GM18858 (cell line): ENCODE data around the gene GPR55.
"Not testable (repeated sequence)": the region's sequence is repeated elsewhere in the genome, so short reads cannot be mapped to it uniquely, and the experiment has no call there.

Experiments used
- ATAC-seq: cut with Tn5 transposase; IDR thresholded peaks from one replicate; pipeline ENCODE4 v1.9.1; 2021; ENCODE audit not compliant: unreplicated experiment

GPR55 gene, protein sequence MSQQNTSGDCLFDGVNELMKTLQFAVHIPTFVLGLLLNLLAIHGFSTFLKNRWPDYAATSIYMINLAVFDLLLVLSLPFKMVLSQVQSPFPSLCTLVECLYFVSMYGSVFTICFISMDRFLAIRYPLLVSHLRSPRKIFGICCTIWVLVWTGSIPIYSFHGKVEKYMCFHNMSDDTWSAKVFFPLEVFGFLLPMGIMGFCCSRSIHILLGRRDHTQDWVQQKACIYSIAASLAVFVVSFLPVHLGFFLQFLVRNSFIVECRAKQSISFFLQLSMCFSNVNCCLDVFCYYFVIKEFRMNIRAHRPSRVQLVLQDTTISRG

DNA sequence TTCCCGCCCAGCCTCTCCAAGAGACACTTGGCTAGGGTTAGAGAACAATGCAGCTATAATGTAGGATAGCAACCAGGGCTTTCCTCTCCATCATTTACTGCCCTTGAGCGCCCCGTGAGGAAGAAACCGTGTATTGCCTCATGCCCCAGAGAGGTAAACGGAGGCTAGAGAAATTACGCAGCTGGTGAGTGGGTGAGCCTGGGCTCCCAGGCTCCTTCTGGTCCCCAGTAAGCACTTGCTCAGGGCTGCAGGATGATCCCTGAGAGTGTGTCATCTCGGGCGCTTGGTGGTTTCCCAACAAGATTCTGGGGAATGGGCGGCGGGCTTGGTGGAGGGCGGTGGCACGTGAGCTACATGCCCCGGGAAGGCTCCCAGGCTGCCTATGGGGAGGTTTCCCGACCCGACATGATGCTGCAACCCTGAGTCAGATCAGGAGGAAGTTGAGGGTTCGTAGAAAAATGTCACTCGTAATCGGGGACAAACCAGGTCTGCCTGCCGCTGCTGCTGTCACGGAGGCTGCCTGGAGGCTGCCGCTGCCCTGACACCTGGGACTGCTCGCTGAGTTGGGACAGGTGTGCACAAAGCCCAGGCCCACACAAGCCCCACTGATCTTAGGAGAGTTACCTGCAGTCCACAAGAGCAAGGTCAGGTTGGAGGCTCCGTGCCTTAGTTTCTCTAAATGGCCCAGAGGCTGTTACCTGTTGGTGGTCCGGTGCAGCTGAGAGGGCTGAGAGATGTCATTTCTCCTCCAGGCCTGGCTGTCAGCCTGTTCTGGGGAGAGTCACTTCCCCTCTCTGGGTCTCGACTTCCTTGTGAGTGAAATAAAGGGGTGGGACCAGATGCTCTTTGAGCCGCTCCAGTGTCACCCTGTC lies at the start of gene GPR55:
GPR55 (minus strand) TSS at position 773 of the 872 bp plus-strand sequence. CDS start 14,280 bp downstream, outside the sequence.
- peak; percentile 35 for ATAC-seq

- ATAC-seq, result peak; percentile 80
These were observed 49.3 kb upstream of the GPR55 start for GRCh38 chr2:230974096-230974913.

- ATAC-seq, result no peak
These were observed 47.0 kb upstream of the GPR55 start for GRCh38 chr2:230972046-230972445.

- ATAC-seq, result no peak
These were observed 44.6 kb upstream of the GPR55 start for GRCh38 chr2:230969659-230970015.

DNA sequence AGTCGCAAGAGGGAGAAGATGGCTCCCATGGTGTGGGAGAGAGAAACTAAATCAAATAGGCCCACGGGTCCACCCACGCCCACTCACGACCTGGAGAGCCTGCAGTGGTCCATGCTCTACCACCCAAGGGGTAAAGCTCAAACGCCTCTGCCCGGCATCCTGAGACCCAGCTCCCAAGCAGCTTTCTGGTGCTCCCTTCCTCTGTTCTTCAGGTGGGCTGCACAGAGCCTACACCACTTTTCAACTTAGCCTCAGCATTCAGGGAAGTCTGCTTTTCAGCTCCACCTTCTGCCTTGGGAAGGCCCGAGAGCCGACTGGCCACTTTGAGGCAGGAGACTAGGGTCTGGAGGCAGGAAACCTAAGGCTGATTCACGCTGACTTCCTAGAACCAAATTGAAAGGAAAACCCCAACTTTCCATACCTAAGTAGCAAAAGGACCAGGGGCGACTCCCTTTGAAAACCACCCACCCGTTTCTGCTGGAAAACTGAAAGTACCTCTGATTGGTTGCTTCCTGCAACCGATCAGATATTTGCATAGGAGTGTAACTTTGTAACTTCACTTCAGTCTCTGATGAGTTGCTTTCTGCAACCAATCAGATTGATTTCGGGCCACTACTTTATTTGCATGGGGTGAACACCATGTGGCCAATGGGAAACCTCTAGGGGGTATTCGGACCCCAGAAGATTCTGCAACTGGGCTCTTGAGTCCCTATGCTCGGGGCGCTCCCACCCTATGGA lies 44.0 kb upstream of the GPR55 start:
- ATAC-seq, result no peak

- not testable (repeated sequence) for ATAC-seq
These were observed 43.3 kb upstream of the GPR55 start for GRCh38 chr2:230968314-230968713.

- no peak for ATAC-seq
These were observed 42.1 kb upstream of the GPR55 start for GRCh38 chr2:230967113-230967512.

- ATAC-seq, result no peak
These were observed 39.2 kb upstream of the GPR55 start for GRCh38 chr2:230964136-230964730.

- no peak for ATAC-seq
These were observed 36.0 kb upstream of the GPR55 start for GRCh38 chr2:230961091-230961491.

- no peak for ATAC-seq
These were observed 35.0 kb upstream of the GPR55 start for GRCh38 chr2:230960026-230960425.

DNA sequence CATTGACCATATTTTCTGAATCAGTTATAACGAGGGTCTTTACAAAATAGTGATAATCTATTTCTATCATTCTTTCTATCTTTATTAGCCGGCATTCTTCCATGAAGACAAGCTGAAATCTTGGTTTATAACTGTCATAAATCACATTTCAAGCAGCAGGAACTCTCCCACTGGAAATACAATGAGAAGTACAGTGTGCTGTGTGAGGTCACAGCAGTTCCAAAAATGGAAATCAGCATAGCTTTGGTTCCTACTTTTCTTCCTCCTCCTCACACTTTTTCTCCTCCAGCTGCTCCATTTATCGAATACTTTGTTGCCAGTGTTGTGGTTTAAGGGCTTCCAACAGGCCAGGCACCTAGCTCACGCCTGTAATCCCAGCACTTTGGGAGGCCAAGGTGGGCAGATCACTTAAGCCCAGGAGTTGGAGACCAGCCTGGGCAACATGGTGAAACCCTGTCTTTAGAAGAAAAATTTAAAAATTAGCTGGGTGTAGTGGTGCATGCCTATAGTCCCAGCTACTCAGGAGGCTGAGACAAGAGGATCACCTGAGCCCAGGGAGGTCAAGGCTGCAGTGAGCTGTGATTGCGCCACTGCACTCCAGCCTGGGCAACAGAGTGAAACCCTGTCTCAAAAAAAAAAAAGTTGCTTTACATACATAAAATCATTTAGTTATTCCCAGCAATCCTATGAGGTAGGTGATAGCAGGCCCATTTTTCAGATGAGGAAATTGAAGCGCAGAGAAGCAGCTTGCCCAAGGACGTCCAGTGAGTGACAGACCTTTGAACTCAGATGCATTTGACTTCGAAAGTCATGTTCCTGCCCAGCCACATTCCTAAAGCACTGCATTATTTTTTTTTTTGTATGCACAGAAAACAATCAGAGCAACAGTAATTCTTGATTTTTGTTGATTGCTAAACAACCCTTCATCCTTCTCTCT lies 34.0 kb upstream of the GPR55 start:
- no peak for ATAC-seq

DNA sequence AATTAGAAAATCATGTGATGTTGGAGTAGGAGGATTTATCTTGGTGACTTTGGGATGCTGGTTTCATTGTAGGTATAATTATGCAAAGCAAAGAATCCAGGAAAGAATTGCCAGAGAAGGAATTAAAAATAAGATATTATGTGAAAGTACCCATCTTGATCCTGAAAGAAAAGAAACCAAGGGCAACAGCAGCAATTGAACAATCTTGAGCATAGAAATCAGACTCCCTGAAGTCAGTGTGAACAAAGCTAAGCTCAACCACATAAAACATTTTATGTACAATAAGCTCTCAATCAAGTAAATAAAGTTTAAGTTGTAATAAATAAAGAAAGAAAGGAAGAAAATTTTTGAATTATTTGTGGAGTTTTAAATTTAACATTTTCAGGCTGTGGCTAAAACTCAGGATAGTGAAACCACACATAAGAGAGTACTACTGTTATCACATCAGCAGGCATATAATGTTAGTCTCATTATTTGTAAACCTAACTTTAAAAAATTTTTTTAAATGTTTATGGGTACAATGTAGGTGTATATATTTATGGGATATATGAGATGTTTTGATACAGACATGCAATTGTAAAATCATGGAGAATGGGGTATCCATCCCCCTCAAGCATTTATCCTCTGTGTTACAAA lies 32.8 kb upstream of the GPR55 start:
- ATAC-seq, result no peak

- peak; percentile 63 for ATAC-seq
These were observed 32.0 kb upstream of the GPR55 start for GRCh38 chr2:230956827-230957755.

DNA sequence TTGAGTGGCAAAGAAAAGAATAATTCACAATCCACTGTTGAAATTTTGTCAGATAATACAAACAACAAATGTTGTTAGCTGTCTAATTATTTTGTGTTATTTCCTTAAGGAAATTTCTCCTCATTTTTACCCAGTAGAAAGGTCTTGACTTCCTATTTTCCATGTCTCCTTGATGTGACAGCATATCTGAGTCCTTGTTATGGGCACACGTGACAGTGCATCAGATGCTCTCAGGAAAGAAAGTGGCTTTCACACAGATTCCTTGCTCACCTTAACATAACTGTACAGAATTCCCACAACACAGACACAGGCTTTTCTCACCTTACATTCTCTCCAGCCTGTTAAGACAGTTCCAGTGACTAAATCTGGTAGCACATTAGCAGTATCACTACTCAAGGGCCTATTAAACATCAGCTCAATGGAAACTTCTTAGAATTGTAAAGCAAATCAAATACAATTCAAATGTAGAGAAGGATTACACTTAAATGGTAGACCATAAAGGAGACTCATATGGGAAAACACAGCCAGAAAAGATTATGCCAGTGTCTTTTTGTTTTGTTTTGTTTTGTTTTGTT lies 30.2 kb upstream of the GPR55 start:
- ATAC-seq, result no peak

DNA sequence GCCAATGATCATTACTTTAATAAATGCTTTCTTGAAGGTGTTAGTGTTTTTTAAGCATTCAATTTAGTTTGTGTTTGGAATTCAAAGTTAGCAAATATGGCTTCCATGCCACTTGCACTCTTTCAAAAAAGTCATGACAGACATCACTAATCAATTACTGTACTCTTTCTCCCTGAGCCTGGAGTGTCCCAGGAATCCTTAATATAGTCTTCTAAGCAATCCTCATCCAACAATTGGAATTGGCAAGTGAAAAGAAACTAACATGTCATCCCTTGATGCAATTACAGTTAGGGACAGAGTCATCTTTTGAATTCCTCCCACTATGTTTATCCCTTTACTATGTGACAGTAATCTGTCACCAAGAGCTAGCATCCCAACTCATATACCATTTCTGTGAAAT lies 29.7 kb upstream of the GPR55 start:
- ATAC-seq, result no peak

DNA sequence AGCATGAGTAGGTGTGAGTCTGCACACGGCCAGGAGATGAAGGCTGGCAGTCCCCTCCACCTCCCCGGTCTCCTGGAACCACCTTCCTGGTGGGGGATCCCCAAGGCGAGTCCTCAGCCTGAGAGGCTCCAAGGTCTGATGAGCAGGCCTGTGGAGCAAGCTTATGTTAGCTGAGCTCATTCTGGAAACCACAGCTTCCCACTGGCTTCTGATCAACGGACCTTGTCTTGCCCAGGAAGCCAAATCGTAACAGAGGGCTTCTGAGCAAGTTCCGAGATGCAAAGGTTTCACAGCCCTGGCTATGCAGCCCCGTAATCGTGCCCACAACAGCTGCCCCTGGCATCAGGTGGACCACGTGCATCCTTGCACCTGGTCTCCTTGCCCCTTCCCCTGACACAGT lies 28.8 kb upstream of the GPR55 start:
- ATAC-seq, result no peak

- ATAC-seq, result no peak
These were observed 27.3 kb upstream of the GPR55 start for GRCh38 chr2:230952226-230952956.
